ENCODE results near the gene ANO4.
"Not testable (repeated sequence)": the region's sequence is repeated elsewhere in the genome, so short reads cannot be mapped to it uniquely, and the experiment has no call there.

The ANO4 gene

GRCh38 chr12:101051151-101051550, 256.6 kb downstream of the ANO4 start:
- no peak for DNase-seq

GRCh38 chr12:101051901-101052550, 257.4 kb downstream of the ANO4 start:
- DNase-seq: no peak

GRCh38 chr12:101053203-101053602, 258.6 kb downstream of the ANO4 start:
- DNase-seq: no peak

DNA sequence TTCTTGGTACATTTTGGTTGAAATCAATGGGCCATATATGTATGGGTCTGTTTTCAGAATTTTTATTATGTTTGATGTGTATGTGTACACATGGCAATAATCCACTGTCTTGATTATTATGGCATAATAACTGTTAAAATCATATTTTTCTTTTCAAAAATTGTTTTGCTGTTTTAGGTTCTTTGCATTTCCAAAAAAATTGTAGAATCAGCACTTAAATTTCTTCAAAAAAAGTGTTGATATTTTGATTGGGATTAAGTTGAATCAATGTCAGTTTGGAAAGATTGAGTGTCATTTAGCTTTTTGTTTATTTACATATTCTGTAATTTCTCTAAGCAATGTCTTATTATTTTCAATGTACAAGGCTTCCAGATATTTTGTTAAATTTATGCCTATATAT, 261.4 kb downstream of the ANO4 start:
- DNase-seq: no peak

GRCh38 chr12:101062508-101062907, 267.9 kb downstream of the ANO4 start:
- not testable (repeated sequence) for DNase-seq

DNA sequence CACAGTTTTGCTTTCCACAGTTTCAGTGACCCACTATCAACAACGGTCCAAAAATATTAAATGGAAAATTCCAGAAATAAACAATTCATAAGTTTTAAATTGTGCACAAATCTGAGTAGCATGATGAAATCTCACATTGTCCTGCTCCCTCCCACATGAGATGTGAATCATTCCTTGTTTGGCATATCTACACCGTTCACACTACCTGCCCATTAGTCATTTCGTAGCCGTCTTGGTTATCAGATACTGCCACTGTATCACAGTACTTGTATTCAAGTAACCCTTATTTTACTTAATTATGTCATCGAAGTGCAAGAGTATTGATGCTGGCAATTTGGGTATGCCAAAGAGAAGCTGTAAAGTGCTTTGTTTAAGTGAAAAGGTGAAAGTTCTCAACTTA, 270.1 kb downstream of the ANO4 start:
- DNase-seq: no peak

DNA sequence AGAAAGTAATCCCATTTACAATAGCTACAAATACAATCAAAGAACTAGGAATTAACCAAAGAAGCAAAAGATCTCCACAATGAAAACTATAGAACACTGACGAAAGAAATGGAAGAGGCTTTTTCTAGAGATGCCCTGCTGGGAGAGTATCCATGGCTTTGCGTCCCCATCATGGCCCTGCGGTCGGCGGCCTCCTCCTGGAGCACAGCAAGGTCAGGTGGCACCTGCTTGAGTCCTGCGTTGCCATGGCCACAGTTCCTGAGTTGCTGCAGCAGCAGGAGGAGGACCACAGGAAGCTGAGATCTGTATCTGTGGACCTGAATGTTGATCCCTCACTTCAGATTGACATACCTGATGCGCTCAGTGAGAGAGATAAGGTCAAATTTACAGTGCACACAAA, 271.9 kb downstream of the ANO4 start:
- no peak for DNase-seq

GRCh38 chr12:101068402-101068801, 273.8 kb downstream of the ANO4 start:
- no peak for DNase-seq

DNA sequence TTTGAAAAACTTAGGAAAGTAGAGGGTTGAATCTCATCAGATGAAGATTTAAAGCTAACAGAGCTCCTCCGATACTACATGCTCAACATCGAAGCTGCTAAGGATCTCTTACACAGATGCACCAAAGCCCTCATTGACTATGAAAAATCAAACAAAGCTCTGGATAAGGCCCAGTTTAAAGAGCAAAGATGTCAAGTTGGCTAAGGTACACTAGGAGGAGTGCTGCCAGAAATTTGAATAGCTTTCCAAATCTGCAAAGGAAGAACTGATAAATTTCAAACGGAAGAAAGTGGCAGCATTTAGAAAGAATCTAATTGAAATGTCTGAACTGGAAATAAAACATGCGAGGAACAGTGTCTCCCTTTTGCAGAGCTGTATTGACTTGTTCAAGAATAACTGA, 274.3 kb downstream of the ANO4 start:
- no peak for DNase-seq

- no peak for DNase-seq
Measured at GRCh38 chr12:101074940-101075680, 280.5 kb downstream of the ANO4 start.

DNA sequence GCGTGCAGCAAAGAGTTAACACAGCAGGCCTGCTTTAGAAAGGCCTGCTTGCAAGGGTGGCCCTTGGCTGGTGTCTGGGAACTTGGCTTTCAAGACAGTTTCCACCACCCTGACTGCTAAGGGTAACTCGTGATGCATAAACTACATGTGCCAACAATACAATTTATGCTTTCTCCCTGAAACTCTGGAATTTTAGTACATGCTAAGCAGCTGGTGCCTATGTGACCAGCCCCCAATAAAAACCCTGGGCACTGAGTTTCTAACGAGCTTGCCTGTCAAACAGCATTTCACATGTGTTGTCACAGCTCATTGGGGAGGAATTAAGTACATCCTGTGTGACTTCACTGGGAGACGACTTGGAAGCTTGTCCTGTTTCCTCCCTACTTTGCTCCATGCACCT, 282.3 kb downstream of the ANO4 start:
- no peak for DNase-seq

DNA sequence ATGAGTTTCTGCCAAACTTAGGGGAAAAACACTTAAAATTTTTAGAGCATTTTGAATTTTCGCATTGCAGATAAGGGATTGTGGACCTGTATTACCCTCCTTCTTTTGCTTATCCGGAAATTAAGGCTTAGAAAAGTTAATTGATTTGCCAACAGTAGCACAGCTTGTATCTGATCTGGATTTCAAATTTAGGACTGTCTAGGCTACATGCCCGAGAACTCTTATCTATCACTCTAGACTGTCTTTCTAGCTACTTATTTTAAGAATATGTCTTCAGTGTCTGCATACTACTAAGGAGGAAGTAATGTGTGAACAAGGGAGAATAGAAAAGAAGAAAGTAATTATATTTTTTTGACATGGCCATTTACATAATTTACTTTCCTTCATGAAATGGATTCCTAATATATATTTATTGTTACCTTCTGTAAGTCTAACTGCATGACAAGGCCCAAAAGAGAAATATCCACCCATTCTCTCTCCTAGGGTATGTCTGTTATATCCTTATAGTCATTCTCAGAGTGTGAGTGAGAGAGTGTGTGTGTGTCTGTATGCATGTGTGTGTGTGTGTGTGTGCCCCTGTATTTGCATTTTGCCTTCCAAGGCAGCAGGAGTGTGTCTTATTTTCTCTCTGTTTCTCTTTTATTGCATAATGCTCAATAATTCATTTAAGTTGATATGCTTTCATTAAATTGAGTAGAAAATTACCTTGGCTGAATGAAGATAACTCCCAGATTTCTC, 283.4 kb downstream of the ANO4 start:
- no peak for DNase-seq

GRCh38 chr12:101078536-101079285, 284.1 kb downstream of the ANO4 start:
- no peak for DNase-seq

- no peak for DNase-seq
Measured at GRCh38 chr12:101082706-101083105, 288.1 kb downstream of the ANO4 start.

DNA sequence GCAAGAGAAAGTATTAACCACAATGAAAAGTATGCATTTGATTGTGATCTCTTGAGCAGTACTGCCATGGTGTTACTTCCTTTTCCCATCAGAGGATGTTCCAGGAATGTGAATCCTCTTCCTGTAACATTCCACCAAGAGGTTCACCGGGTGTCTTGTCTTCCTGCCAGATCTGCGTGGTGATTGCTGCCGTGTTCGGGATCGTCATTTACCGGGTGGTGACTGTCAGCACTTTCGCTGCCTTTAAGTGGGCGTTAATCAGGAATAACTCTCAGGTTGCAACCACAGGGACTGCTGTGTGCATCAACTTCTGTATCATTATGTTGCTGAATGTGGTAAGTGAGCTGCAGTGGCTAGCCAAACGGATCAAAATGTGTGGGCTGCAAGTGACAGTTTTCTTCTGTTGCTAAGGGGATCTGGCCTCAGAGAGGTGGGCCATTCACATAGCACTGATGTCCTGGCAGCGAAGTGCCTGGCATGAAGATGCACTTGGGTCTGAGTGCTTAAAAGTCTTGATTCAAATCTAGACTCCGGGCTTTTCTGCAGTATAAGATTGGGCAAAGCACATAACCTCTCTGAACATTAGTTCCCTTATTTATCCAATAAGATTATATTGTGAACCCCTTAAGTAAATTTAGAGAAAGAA, 292.0 kb downstream of the ANO4 start:
- DNase-seq: no peak

DNA sequence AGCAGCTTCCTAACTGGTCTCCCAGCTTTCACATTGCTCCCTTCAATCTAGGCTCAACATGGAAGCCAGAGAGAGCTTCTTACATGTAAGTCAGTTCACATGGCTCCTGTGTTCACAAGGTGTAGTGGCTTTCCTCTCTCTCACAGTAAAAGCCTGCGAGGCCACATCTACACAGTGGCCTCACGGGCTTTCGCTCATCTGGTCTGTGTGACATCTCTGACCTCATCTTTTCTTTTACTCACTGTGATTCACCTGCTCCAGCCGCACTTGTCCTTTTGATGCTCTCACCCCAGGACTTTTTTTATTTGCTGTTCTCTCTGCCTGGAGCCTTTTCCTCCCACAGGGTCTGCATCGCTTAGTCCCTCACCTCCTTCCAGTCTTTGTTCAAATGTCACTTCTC, 293.3 kb downstream of the ANO4 start:
- no peak for DNase-seq

- DNase-seq: no peak
Measured at GRCh38 chr12:101089271-101089670, 294.7 kb downstream of the ANO4 start.

- DNase-seq: not testable (repeated sequence)
Measured at GRCh38 chr12:101090222-101090621, 295.6 kb downstream of the ANO4 start.

DNA sequence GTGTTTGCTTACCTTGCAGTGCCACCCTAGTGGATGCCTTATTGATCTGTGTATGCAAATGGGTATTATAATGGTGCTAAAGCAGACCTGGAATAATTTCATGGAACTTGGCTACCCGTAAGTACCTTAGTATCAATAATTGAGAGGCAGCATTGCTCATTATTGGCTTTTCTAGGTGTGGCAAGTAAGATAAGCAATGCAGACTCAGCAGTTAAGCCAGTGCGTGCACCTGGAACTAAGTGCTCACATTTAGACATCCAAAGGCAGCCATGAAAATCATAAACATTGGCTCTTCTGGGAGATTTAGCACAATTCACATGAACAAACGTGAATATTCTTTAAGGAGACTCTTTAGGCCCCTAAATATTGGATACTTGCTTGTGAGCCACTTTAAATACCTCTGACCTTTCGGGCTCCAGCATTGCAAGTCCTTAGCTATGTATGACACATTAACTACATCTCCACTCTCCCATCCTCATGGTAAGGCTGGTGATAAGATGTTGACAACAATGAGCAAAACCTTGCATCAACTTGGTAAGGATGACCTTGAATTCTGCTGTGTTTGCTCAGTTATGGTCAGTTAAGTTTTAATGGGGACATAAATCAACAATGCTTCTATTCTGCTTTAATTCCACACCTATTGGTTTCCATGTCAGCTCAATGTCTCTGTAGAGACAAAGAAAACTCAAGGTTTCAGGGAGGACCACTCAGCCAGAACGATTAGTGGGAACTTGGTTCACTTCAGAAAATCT, 303.4 kb downstream of the ANO4 start:
- no peak for DNase-seq

DNA sequence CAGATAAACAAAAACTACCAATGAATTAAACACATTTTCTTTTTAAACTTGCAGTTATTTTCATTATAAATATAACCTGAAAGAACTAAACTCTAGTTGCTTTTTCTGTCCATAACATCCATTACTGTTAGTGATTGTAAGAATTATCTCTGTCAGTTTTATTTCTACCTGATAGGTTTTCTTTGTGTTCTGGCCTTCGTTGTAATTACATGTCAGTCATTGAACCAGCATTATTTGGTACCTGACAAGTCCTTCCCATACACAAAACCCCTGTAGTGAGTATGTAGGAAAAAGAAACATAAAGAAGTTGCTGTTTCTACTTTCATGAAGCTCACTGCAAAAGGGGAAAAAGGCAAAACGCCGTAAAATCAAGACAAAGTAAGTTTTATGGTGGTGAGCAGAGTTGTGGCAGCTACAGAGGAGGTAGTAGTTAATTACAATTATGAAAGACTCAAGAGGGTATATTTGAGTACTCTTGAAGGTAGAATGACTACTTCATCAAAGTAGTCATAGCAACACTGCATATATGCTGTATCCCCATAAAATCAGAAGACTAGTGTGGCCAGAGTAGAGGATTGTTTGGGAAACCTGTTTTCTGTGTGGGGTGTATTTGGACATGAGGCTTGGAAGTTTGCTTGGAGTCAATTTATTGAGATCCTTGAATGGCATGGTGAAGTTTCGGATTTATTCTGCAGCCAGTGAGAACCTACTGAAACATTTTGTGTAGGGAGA, 312.6 kb downstream of the ANO4 start:
- DNase-seq: no peak

GRCh38 chr12:101108130-101108529, 313.6 kb downstream of the ANO4 start:
- DNase-seq: no peak

Measured in NCI-H1105 (cell line).